Muscle layer of duodenum (tissue), 2 donors: Measurements from ENCODE around the gene MLXIPL.
"Not testable (repeated sequence)": the region's sequence is repeated elsewhere in the genome, so short reads cannot be mapped to it uniquely, and the experiment has no call there.

Experiments
- H3K27ac ChIP-seq: one replicate; pipeline ENCODE4 v1.7.0; 2013; ENCODE audit warnings: mild to moderate bottlenecking, low read length
- H3K27me3 ChIP-seq: one replicate; pipeline ENCODE4 v1.7.0; 2013; ENCODE audit warnings: low read depth, mild to moderate bottlenecking, control low read depth, low read length
- H3K36me3 ChIP-seq, 2 donors: one replicate each; pipeline ENCODE4 v1.7.0; 2013; ENCODE audit warnings: low read length in 2 of 2, control low read depth in 1 of 2, mild to moderate bottlenecking in 1 of 2; ENCODE audit not compliant: insufficient read depth in 2 of 2, control insufficient read depth in 1 of 2
- H3K4me1 ChIP-seq, 2 donors: one replicate each; pipeline ENCODE4 v1.7.0; 2013; ENCODE audit warnings: low read length in 2 of 2, mild to moderate bottlenecking in 2 of 2, control low read depth in 1 of 2, moderate library complexity in 1 of 2; ENCODE audit not compliant: insufficient read depth in 2 of 2, control insufficient read depth in 1 of 2
- H3K4me3 ChIP-seq, 2 donors: one replicate each; pipeline ENCODE4 v1.7.0; 2013; ENCODE audit warnings: low read length in 2 of 2, low read depth in 1 of 2, mild to moderate bottlenecking in 1 of 2
- H3K9me3 ChIP-seq, 2 donors: one replicate each; pipeline ENCODE4 v1.7.0; 2013; ENCODE audit warnings: low read length in 2 of 2, control low read depth in 1 of 2, mild to moderate bottlenecking in 1 of 2; ENCODE audit not compliant: control insufficient read depth in 1 of 2
- donor health status: healthy.

MLXIPL gene

DNA sequence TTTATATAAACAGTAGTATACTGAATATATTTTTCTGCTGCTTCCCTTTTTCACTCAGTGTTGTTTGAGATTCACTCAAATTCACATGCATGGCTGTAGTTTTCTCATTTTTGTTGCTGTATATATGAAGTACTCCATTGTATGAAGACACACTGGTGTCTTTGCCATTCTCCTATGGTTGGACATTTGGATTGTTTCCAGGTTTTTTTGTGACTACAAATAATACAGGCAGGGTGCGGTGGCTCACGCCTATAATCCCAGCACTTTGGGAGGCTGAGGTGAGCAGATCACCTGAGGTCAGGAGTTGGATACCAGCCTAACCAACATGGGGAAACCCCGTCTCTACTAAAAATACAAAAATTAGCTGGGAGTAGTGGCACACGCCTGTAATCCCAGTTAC lies 36.3 kb upstream of the MLXIPL start:
- H3K27ac ChIP-seq, H3K4me1 ChIP-seq, H3K36me3 ChIP-seq, H3K9me3 ChIP-seq, H3K27me3 ChIP-seq, H3K4me3 ChIP-seq: not testable (repeated sequence)

- H3K36me3 ChIP-seq = no peaks in the 10 kb centered on the region
- no peak overlapping the region for H3K27ac ChIP-seq
- peaks cover 5 to 6% of the 10 kb centered on the region in 2 donors for H3K9me3 ChIP-seq
- no peaks in the 10 kb centered on the region for H3K4me1 ChIP-seq
- no peaks in the 10 kb centered on the region for H3K27me3 ChIP-seq
- H3K4me3 ChIP-seq = no peak overlapping the region
Observed at GRCh38 chr7:73659983-73660382, 35.7 kb upstream of the MLXIPL start.

- H3K36me3 ChIP-seq, H3K9me3 ChIP-seq, H3K4me3 ChIP-seq, H3K27me3 ChIP-seq, H3K4me1 ChIP-seq, H3K27ac ChIP-seq: not testable (repeated sequence)
Observed at GRCh38 chr7:73655309-73655708, 31.0 kb upstream of the MLXIPL start.

GRCh38 chr7:73652541-73652949 lies 28.2 kb upstream of the MLXIPL start:
- Histone ChIP-seq H3K36me3 (no peaks in the 10 kb centered on the region), H3K27ac (no peak overlapping the region), H3K9me3 (no peaks in the 10 kb centered on the region), H3K4me3 (no peak overlapping the region), H3K4me1 (peaks cover 4 to 5% of the 10 kb centered on the region in 2 donors), H3K27me3 (peaks cover 11% of the 10 kb centered on the region)

DNA sequence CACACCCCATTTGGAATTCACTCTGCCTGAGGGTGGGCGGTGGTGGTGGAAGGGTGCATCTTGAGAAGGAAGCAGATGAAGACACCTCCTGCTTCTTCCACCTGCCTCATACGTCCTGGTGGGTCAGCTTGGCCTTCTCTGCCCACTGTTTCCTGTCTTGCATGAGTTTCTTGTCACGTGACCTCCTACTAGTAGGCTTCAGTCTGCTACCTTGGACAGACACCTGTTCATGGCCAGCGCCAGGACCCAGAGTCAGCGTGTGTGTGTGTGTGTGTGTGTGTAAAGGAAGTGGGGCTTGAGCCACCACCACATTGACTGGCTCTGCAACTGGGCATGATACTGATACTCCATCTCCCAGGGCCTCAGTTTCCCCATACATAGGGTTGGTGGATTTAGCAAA lies 26.2 kb upstream of the MLXIPL start:
- no peak overlapping the region for H3K27ac ChIP-seq
- no peaks in the 10 kb centered on the region for H3K36me3 ChIP-seq
- peaks cover 21% of the 10 kb centered on the region for H3K27me3 ChIP-seq
- peaks cover 4 to 5% of the 10 kb centered on the region in 2 donors for H3K4me1 ChIP-seq
- no peak overlapping the region for H3K4me3 ChIP-seq
- no peaks in the 10 kb centered on the region for H3K9me3 ChIP-seq

GRCh38 chr7:73649576-73649975 lies 25.3 kb upstream of the MLXIPL start:
- no peaks in the 10 kb centered on the region for H3K9me3 ChIP-seq
- no peak overlapping the region for H3K4me3 ChIP-seq
- peaks cover 21% of the 10 kb centered on the region for H3K27me3 ChIP-seq
- peaks cover 4 to 5% of the 10 kb centered on the region in 2 donors for H3K4me1 ChIP-seq
- H3K36me3 ChIP-seq = no peaks in the 10 kb centered on the region
- no peak overlapping the region for H3K27ac ChIP-seq

DNA sequence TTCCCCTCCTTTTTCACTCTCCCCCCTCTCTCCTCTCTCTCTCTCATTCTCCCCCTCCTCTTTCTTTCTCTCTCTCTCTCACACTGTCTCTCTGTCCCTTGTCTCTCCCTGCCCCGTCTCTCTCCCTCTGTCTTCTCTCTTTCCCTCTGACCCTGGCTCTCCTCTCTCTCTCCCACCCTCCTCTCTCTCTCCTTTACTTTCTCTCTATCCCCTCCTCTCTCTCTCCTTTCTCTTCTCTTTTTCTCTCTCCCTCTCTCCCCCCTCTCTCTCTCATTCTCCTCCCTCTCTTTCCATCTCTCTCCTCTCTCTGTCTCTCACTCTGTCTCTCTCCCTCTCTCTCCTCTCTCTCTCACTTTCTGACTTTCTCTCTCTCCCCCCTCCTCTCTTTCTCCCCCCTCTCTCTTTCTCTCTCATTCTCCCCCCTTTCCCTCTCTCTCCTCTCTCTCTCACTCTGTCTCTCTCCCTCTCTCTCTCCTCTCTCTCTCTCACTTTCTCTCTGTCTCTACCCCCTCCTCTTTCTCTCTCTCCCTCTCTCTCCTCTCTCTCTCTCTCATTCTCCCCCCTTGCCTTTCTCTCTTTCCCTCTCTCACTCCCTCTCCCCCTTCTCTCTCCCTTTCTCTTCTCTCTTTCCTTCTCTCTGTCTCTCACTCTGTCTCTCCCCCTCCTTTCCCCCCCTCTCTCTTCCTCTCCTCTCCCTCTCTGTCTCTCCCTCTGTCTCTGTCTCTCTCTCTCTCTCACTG lies 24.4 kb upstream of the MLXIPL start:
- Histone ChIP-seq H3K9me3 (no peaks in the 10 kb centered on the region), H3K4me1 (peaks cover 4 to 5% of the 10 kb centered on the region in 2 donors), H3K36me3 (no peaks in the 10 kb centered on the region), H3K27me3 (peaks cover 21% of the 10 kb centered on the region), H3K27ac (no peak overlapping the region), H3K4me3 (no peak overlapping the region)

GRCh38 chr7:73647725-73648592 lies 23.6 kb upstream of the MLXIPL start:
- peak overlapping the region in 1 of 2 donors; percentile 59 for H3K4me3 ChIP-seq
- peaks cover 21% of the 10 kb centered on the region for H3K27me3 ChIP-seq

DNA sequence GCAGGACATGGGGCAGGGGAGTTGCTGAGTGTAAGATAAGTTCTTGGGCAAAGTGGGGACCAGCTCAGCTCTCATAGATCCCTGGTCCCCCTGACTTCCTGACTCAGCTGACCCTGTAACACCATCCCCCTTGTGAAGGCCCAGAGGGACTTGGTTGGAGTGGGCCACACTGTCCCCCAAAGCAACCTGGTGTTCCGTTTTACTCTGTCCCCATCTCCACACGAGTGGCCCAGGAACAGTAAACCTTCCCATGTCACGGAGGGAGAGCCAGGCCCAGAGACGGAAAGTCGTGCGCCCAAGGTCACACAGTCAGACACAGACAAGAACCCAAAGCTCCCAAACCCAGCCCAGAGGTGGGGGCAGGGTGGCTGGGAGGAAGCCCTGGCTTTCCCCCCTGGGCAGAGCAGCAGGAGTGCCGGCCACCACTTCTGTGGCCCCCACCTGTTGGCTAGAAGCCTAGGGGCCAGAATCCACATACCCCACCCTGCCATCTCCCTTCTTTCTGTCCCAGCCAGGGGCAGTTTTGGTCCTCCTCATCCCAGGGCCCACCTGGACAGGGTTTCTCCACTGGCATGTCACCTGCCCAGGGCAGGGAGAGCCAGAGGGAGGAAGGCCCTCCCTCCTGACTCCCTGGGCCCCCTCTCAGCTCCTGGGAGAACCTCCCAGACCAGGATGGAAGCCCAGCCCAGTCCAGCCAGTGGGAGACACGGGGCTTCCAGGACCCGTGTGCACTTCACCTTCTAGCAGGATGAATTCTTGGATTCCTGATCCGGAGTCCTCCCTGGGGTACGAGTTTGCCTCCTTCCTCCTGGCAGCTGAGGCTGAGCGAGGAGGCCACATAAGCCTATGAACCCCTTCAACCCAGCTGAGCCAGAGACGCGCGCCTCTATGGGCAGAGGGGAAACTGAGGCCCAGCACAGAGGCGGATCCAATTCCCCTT lies 22.7 kb upstream of the MLXIPL start:
- Histone ChIP-seq H3K9me3 (no peaks in the 10 kb centered on the region), H3K4me1 (peaks cover 4 to 5% of the 10 kb centered on the region in 2 donors), H3K4me3 (no peak overlapping the region), H3K27ac (no peak overlapping the region), H3K27me3 (peaks cover 21% of the 10 kb centered on the region), H3K36me3 (no peaks in the 10 kb centered on the region)

More at GRCh38 chr7:73647725-73648592, 23.6 kb upstream of the MLXIPL start:
- peaks cover 4 to 5% of the 10 kb centered on the region in 2 donors for H3K4me1 ChIP-seq
- no peaks in the 10 kb centered on the region for H3K36me3 ChIP-seq
- H3K9me3 ChIP-seq = no peaks in the 10 kb centered on the region
- no peak overlapping the region for H3K27ac ChIP-seq

- H3K4me1 ChIP-seq = peaks cover 4 to 5% of the 10 kb centered on the region in 2 donors
- H3K27ac ChIP-seq = no peak overlapping the region
- H3K36me3 ChIP-seq = no peaks in the 10 kb centered on the region
- H3K9me3 ChIP-seq = peaks cover 0 to 6% of the 10 kb centered on the region in 2 donors
- H3K4me3 ChIP-seq = no peak overlapping the region
- H3K27me3 ChIP-seq = peaks cover 21% of the 10 kb centered on the region
Observed at GRCh38 chr7:73645643-73646174, 21.4 kb upstream of the MLXIPL start.
